SK-N-MC (cell line): ENCODE data around the gene MUSTN1.

Source experiments
- EZH2 ChIP-seq: fragments of 200-600 bp; sonication (generic); IDR thresholded peaks from one replicate; pipeline ENCODE4 v1.6.1; 2017; ENCODE audit warnings: antibody characterized with exemption
- POLR2AphosphoS5 ChIP-seq: IDR thresholded peaks from 2 replicates; pipeline ENCODE4 v1.6.1; 2012; ENCODE audit warnings: mild to moderate bottlenecking, low read depth, low read length, borderline replicate concordance

- TF ChIP-seq EZH2 (no peak), POLR2AphosphoS5 (no peak)
Measured at GRCh38 chr3:52800079-52800478, 34.7 kb downstream of the MUSTN1 start.
